Measurements from ENCODE around the gene TRRAP.

Gene TRRAP

DNA sequence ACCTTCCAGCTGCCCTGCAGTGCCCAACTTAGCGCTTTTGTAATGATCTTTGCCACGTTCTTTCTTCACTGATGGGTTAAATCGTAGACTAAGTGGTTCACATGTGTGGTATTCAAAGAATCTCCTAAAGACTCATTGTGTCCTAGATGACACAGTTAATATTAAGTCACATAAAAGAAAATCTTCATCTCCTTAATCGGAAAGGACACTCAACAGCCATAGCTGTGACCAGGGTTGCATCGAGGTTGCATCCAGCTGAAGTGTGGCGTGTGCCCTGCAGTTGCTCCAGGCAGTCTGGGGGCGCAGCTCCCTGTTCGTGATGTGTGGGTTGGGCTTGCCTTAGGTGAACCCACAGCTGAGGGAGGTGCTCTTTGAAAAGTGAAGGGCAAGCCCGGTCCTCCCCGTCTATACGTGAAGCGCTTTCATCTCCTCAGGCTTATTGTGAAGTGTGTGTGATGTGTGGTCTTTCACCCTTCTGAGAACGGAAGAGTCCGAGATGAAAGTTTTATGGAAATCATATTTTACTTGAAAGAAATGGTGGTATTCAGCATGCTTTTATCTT is 122.7 kb downstream of the TRRAP start:
- Histone ChIP-seq H3K36me3 (ENCODE audit: control insufficient read depth, insufficient read depth, low read length) (peaks cover 25% of the 10 kb centered on the region), H3K4me1 (ENCODE audit: control insufficient read depth, insufficient read depth, low read length) (no peaks in the 10 kb centered on the region), H3K27me3 (ENCODE audit: control insufficient read depth, insufficient read depth, low read length) (no peaks in the 10 kb centered on the region), H3K27ac (ENCODE audit: low read depth, low read length) (no peak overlapping the region), H3K9ac (ENCODE audit: low read length) (no peak overlapping the region), H3K4me3 (ENCODE audit: low read length) (no peak overlapping the region)

DNA sequence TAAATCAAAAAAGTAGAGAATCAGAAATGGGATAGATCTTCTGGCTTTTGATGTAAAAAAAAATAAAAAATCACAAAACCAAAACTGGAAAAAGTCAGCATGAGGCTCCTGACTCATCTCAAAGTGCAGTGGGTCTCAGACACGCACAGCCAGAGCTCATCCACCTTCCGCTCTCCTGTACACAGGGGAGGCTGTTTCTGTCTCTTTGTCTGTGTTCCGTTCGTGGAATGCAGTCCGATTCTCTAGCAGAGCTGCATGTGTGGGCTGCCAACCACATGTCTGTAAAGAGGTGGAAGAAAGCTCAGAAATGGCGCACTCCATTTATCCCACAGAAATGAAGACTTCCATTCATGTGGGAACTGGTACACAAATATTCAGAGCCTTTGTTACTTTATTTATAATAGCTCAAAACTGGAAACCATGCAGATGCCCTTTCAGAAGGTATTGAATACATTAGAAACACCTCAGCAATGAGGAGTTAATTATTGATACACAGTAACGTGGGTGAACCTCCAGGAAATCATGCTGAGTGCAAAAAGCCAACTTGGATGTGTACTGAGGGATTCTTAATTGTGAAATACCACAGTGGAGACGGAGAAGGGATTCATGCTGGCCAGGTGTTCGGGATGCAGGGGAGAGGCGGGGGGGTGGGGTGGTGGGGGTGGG is 123.3 kb downstream of the TRRAP start:
- Histone ChIP-seq H3K4me3 (ENCODE audit: low read length) (no peak overlapping the region), H3K9ac (ENCODE audit: low read length) (no peak overlapping the region), H3K36me3 (ENCODE audit: control insufficient read depth, insufficient read depth, low read length) (peaks cover 26% of the 10 kb centered on the region), H3K4me1 (ENCODE audit: control insufficient read depth, insufficient read depth, low read length) (no peaks in the 10 kb centered on the region), H3K27ac (ENCODE audit: low read depth, low read length) (no peak overlapping the region), H3K27me3 (ENCODE audit: control insufficient read depth, insufficient read depth, low read length) (no peaks in the 10 kb centered on the region)

DNA sequence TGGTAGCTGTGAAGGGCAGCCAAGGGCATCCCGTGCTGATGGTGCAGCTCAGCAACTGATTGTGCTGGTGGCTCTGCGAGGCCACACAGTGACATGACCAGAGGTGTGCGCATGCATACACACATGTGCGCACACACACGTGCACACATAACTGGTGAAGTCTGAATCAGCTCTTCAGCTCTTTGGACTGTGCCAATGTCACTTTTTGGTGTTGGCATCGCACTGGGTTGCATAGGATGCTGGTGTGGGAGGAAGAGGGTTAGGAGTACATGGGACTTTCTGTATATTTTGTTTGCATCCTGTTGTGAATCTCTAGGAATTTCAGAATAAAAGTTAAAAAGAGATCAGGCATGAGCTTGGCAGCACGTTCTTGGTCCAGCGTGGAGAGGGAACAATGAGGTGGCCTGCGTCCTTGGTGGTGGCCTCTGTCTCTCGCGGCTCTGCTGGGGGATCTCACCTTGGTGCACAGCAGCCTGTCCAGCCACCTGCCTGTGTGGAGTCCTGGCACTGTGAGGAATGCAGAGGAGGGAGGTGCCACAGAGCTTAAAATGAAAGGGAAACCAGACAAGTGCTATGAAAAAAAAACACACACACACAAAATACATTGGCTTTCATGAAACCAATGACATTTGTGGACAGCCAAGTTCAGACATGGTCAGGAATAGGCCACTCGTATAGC is 124.0 kb downstream of the TRRAP start:
- H3K27ac ChIP-seq (ENCODE audit: low read depth, low read length) = no peak overlapping the region
- H3K9ac ChIP-seq (ENCODE audit: low read length) = no peak overlapping the region
- H3K27me3 ChIP-seq (ENCODE audit: control insufficient read depth, insufficient read depth, low read length) = no peaks in the 10 kb centered on the region
- H3K4me3 ChIP-seq (ENCODE audit: low read length) = no peak overlapping the region
- H3K36me3 ChIP-seq (ENCODE audit: control insufficient read depth, insufficient read depth, low read length) = peaks cover 31% of the 10 kb centered on the region
- H3K4me1 ChIP-seq (ENCODE audit: control insufficient read depth, insufficient read depth, low read length) = no peaks in the 10 kb centered on the region

DNA sequence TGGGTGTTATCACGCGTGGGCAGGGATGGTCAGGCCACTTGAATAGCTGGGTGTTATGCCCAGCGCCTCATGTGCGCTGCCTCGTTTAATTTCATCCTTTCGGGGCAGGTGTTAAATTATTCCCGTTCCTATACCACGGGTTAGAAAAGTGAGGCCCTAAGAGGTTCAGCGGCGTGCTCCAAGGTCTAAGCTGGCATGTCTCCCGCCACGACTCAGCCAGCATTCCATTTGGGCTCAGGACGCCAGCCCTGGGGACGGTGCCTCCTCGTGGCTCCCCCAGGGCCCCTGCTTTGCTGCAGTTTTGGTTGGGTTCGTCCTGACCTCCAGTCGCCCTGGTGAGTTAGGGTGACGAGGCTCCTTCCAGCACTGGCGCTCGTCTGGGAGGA is 124.5 kb downstream of the TRRAP start:
- H3K9ac ChIP-seq (ENCODE audit: low read length) = no peak overlapping the region
- peaks cover 31% of the 10 kb centered on the region for H3K36me3 ChIP-seq (ENCODE audit: control insufficient read depth, insufficient read depth, low read length)
- H3K27ac ChIP-seq (ENCODE audit: low read depth, low read length) = no peak overlapping the region

DNA sequence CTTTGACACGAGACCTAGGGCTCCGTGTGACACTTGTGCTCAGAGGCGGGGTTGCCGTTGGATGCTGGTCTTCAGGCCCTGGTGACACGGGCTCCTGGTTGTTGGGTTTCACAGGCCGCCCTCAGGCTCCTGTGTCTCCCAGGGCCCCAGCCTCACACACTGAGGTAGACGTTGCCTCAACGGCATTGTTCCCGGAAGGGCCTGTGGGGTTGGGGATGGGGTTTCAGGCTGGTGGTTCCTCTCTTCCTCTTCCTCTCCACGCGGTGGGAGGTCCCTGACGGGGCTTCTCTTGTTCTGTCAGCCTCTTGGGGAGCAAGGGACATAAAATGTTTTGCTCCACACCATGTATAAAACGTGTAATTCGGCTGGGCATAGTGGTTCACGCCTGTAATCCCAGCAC is 125.1 kb downstream of the TRRAP start:
- H3K27me3 ChIP-seq (ENCODE audit: control insufficient read depth, insufficient read depth, low read length) = no peaks in the 10 kb centered on the region
- no peak overlapping the region for H3K27ac ChIP-seq (ENCODE audit: low read depth, low read length)
- no peak overlapping the region for H3K4me3 ChIP-seq (ENCODE audit: low read length)
- H3K4me1 ChIP-seq (ENCODE audit: control insufficient read depth, insufficient read depth, low read length) = no peaks in the 10 kb centered on the region
- peaks cover 31% of the 10 kb centered on the region for H3K36me3 ChIP-seq (ENCODE audit: control insufficient read depth, insufficient read depth, low read length)
- H3K9ac ChIP-seq (ENCODE audit: low read length) = no peak overlapping the region

More for the DNA sequence above, 124.5 kb downstream of the TRRAP start:
- H3K27me3 ChIP-seq (ENCODE audit: control insufficient read depth, insufficient read depth, low read length) = no peaks in the 10 kb centered on the region
- H3K4me3 ChIP-seq (ENCODE audit: low read length) = no peak overlapping the region
- H3K4me1 ChIP-seq (ENCODE audit: control insufficient read depth, insufficient read depth, low read length) = no peaks in the 10 kb centered on the region

DNA sequence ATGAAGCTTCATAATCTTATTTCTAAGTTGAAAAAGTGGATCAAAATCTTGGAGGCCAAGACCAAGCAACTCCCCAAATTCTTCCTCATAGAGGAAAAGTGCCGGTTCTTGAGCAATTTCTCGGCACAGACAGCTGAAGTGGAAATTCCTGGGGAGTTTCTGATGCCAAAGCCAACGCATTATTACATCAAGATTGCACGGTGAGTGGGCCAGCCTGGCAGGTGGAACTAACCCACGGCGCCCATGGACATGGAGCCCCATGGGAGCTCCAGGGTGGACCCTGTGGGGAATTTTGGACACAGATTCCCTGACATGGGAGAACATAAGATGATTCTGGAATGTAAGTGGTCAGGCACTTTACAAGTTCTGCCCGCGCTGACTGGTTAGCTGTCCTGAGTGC is 125.9 kb downstream of the TRRAP start:
- Histone ChIP-seq H3K4me1 (ENCODE audit: control insufficient read depth, insufficient read depth, low read length) (no peaks in the 10 kb centered on the region), H3K27ac (ENCODE audit: low read depth, low read length) (no peak overlapping the region), H3K36me3 (ENCODE audit: control insufficient read depth, insufficient read depth, low read length) (peaks cover 30% of the 10 kb centered on the region), H3K9ac (ENCODE audit: low read length) (no peak overlapping the region), H3K4me3 (ENCODE audit: low read length) (no peak overlapping the region), H3K27me3 (ENCODE audit: control insufficient read depth, insufficient read depth, low read length) (no peaks in the 10 kb centered on the region)

DNA sequence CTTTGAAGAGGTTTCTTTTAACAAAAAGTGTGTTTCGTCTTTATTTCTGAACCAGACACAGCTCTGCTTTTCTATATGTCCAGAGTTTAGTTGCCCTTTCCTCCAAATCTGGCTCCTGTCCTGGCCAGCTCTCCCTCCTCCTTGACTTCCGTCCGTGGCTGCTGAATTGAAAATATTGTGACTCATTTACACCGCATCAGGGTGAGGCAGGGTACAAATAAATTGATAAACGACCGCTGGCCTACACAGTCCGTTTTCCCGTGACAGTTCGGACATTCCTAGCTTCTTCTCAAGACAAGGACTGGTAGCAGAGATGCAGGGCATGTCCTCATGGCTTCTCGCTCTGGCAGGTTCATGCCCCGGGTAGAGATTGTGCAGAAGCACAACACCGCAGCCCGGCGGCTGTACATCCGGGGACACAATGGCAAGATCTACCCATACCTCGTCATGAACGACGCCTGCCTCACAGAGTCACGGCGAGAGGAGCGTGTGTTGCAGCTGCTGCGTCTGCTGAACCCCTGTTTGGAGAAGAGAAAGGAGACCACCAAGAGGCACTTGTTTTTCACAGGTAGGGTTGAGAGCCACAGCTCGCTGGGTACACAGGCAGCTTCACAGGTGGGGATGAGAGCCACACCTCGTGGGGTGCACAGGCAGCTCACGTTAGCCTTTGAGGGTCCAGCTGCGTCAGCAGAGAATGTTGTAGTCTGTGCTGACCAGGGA is 126.6 kb downstream of the TRRAP start:
- H3K9ac ChIP-seq (ENCODE audit: low read length) = no peak overlapping the region
- no peaks in the 10 kb centered on the region for H3K4me1 ChIP-seq (ENCODE audit: control insufficient read depth, insufficient read depth, low read length)
- H3K27ac ChIP-seq (ENCODE audit: low read depth, low read length) = no peak overlapping the region
- no peak overlapping the region for H3K4me3 ChIP-seq (ENCODE audit: low read length)
- H3K27me3 ChIP-seq (ENCODE audit: control insufficient read depth, insufficient read depth, low read length) = no peaks in the 10 kb centered on the region
- peaks cover 24% of the 10 kb centered on the region for H3K36me3 ChIP-seq (ENCODE audit: control insufficient read depth, insufficient read depth, low read length)

DNA sequence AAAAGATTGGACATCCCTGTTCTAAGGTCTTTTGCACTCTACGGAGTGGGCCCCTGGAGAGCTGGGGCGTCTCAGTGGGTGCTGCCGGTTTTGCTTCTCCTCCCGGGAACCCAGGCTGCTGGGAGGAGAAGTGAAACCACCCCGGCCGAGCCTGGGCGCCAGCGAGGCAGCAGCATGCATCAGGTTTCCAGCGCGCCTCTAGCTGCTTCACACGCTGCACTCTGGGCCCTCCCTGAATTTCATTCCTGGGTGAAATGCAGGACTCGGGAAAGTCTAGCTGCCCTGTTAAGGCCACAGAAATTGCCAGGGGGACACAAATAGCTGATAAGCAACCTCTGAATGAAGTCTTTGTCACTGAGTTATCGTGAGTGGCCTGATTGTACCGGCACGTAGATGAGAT is 127.4 kb downstream of the TRRAP start:
- Histone ChIP-seq H3K36me3 (ENCODE audit: control insufficient read depth, insufficient read depth, low read length) (peaks cover 28% of the 10 kb centered on the region), H3K27me3 (ENCODE audit: control insufficient read depth, insufficient read depth, low read length) (no peaks in the 10 kb centered on the region), H3K9ac (ENCODE audit: low read length) (no peak overlapping the region), H3K4me1 (ENCODE audit: control insufficient read depth, insufficient read depth, low read length) (no peaks in the 10 kb centered on the region), H3K27ac (ENCODE audit: low read depth, low read length) (no peak overlapping the region), H3K4me3 (ENCODE audit: low read length) (no peak overlapping the region)

DNA sequence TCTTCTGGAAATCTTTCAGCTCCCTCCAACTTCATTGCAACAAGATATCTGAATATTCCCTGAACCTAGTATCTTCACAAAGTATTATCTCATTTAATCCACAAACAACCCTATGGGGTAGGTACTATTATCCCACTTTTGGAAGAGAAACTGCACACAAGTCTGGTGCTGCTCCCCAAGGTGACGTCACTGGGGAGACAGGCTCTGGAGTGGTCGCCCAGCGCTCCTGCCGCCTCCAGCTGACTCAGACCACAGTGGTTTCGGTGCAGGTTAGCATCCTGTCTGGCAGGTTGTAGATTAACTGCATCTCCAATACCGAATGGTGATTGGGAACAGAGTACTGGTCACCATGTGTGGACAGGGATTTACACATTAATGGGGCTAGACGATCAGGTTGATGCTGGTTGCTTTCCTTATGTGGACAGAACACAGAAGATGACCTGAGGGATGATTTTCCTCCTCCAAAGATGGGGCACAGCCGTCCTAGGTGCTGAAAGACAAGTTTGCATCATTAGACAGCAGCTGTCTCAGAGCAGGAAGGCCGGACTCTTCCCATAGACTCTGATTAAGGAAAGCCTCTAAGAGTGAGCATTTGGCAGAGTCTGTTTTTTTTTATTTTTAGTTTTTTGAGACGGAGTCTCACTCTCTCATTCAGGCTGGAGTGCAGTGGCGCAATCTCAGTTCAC is 128.6 kb downstream of the TRRAP start:
- no peak overlapping the region for H3K4me3 ChIP-seq (ENCODE audit: low read length)
- H3K36me3 ChIP-seq (ENCODE audit: control insufficient read depth, insufficient read depth, low read length) = peaks cover 33% of the 10 kb centered on the region
- no peak overlapping the region for H3K27ac ChIP-seq (ENCODE audit: low read depth, low read length)
- H3K9ac ChIP-seq (ENCODE audit: low read length) = no peak overlapping the region
- no peaks in the 10 kb centered on the region for H3K27me3 ChIP-seq (ENCODE audit: control insufficient read depth, insufficient read depth, low read length)
- no peaks in the 10 kb centered on the region for H3K4me1 ChIP-seq (ENCODE audit: control insufficient read depth, insufficient read depth, low read length)

DNA sequence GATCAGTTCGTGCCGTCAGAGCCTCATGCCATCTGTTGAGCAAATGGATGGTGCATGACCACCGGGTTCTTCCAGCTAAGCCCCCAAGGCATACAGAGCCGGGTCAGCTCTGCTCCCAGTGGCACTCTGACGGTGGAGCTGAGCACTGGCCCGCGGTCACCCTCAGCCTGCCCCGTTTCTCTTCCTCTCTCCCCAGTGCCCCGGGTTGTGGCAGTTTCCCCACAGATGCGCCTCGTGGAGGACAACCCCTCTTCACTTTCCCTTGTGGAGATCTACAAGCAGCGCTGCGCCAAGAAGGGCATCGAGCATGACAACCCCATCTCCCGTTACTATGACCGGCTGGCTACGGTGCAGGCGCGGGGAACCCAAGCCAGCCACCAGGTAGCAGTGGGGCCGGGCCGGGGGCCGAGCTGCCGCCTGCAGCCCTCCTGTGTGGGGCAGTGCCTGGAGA is 129.9 kb downstream of the TRRAP start:
- H3K36me3 ChIP-seq (ENCODE audit: control insufficient read depth, insufficient read depth, low read length) = peaks cover 38% of the 10 kb centered on the region
- no peak overlapping the region for H3K4me3 ChIP-seq (ENCODE audit: low read length)
- H3K9ac ChIP-seq (ENCODE audit: low read length) = no peak overlapping the region
- no peaks in the 10 kb centered on the region for H3K27me3 ChIP-seq (ENCODE audit: control insufficient read depth, insufficient read depth, low read length)
- no peak overlapping the region for H3K27ac ChIP-seq (ENCODE audit: low read depth, low read length)
- no peaks in the 10 kb centered on the region for H3K4me1 ChIP-seq (ENCODE audit: control insufficient read depth, insufficient read depth, low read length)

DNA sequence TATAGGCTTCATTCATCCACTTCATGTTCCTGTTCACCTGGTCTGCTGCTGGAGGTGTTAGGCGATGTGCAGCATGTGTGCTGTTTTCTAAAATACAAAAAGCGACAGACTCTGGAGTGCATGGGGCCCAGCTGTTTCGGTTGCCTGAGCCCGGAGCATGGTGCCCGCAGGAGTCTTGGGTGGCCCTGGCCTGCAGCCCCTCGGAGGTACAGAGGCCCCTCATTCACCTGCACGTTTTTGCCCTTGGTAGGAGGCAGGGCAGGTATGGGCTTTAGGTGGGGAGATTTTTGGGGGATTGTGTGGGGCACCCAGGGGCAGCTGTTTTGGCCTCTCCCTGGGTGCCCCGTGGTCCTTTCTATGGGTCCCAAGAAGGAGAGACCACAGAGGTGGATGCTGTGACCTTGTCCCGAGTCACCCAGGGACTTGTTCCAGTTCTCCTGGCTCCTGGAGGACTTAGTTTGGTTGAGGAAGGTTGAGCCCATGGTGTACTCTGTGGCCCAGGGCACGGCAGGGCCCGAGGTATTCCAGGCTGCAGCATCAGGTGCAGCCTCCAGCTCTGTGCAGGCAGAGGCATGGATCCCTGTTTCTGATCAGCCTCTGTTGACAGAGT is 130.7 kb downstream of the TRRAP start:
- Histone ChIP-seq H3K36me3 (ENCODE audit: control insufficient read depth, insufficient read depth, low read length) (peaks cover 44% of the 10 kb centered on the region), H3K4me3 (ENCODE audit: low read length) (no peak overlapping the region), H3K4me1 (ENCODE audit: control insufficient read depth, insufficient read depth, low read length) (no peaks in the 10 kb centered on the region), H3K27ac (ENCODE audit: low read depth, low read length) (no peak overlapping the region), H3K27me3 (ENCODE audit: control insufficient read depth, insufficient read depth, low read length) (no peaks in the 10 kb centered on the region), H3K9ac (ENCODE audit: low read length) (no peak overlapping the region)

DNA sequence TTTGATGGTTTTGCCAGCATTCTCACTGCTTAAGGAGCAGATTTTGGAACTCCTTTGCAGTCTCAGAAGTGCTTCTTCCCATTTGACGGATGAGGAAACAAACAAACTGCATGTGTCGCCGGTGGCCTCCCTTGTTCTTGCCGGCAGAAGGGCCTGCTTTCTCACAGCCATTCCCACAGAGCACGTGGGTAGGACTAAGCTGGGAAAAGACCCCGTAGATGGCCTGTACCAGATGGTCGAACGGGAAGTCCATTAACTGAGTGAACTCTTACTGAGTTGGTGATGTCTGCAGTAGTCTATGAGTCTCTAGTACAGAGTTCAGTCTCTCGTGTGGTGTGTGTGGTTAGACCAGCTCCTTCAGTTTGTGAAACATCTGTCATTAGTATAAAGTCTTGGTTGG is 131.9 kb downstream of the TRRAP start:
- H3K9ac ChIP-seq (ENCODE audit: low read length) = no peak overlapping the region
- no peaks in the 10 kb centered on the region for H3K4me1 ChIP-seq (ENCODE audit: control insufficient read depth, insufficient read depth, low read length)
- no peaks in the 10 kb centered on the region for H3K27me3 ChIP-seq (ENCODE audit: control insufficient read depth, insufficient read depth, low read length)
- H3K36me3 ChIP-seq (ENCODE audit: control insufficient read depth, insufficient read depth, low read length) = peaks cover 36% of the 10 kb centered on the region
- no peak overlapping the region for H3K27ac ChIP-seq (ENCODE audit: low read depth, low read length)
- no peak overlapping the region for H3K4me3 ChIP-seq (ENCODE audit: low read length)

All from rectal smooth muscle tissue (tissue), 1 donor.